SH-SY5Y (cell line): ENCODE measurements around the gene PPM1H.

Source experiments
- GATA2 ChIP-seq: IDR thresholded peaks from 2 replicates; pipeline ENCODE4 v1.6.1; 2011; ENCODE audit warnings: mild to moderate bottlenecking, low read depth, low read length
- GATA3 ChIP-seq: IDR thresholded peaks from 2 replicates; pipeline ENCODE4 v1.6.1; 2011; ENCODE audit warnings: low read depth, mild to moderate bottlenecking, low read length, moderate library complexity

DNA sequence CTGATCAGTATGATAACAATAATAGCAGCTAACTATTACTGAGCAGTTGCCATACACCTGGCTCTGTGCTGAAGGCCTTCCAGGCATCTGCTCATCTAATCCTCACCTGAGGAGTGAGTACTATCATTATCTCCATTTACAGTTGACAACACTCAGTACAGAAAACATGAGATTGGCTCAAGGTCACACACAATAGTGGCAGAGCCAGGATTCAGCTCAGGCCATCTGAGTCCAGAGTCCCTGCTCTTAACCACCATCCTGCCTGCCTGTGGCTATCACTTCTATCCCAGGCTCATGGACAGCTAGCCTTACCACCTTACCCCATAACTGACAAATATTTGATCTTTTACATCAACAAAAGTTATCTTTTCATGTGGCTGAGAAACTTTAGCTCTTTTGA, 155.5 kb downstream of the PPM1H start:
- TF ChIP-seq GATA3 (no peak), GATA2 (no peak)
